ENCODE data around the gene C15orf39.

C15orf39 gene

GRCh38 chr15:75232252-75232813, 30.7 kb downstream of the C15orf39 start:
- no peak for DNase-seq (ENCODE audit: extremely low spot score)
- CTCF ChIA-PET = no interaction called here
- no peak for TF ChIP-seq CTCF (IDR thresholded peaks at IDR 0.05; ENCODE audit: control extremely low read depth, extremely low read depth, low read depth, missing control alignments)
- POLR2A ChIA-PET = no interaction called here

- TF ChIP-seq CTCF (IDR thresholded peaks at IDR 0.05; ENCODE audit: control extremely low read depth, extremely low read depth, low read depth, missing control alignments) = no peak
- ChIA-PET POLR2A (no interaction called here), CTCF (no interaction called here)
- DNase-seq (ENCODE audit: extremely low spot score) = peak; percentile 8
These were observed 31.3 kb downstream of the C15orf39 start for GRCh38 chr15:75232826-75233503.

- TF ChIP-seq CTCF (IDR thresholded peaks at IDR 0.05; ENCODE audit: control extremely low read depth, extremely low read depth, low read depth, missing control alignments) = no peak
- peak; percentile 13 for DNase-seq (ENCODE audit: extremely low spot score)
- ChIA-PET POLR2A (no interaction called here), CTCF (interaction anchor here (1.7 kb wide), 1 partner anchor 10 kb away, joined by 3 read pairs; no protein-coding TSS in a partner anchor)
These were observed 32.0 kb downstream of the C15orf39 start for GRCh38 chr15:75233504-75234190.

- CTCF ChIA-PET = interaction anchor here (1.7 kb wide), 1 partner anchor 10 kb away, joined by 3 read pairs; no protein-coding TSS in a partner anchor
- POLR2A ChIA-PET = no interaction called here
These were observed 32.6 kb downstream of the C15orf39 start for GRCh38 chr15:75234191-75234810.

GRCh38 chr15:75235051-75235673, 33.5 kb downstream of the C15orf39 start:
- POLR2A ChIA-PET = no interaction called here
- no peak for TF ChIP-seq CTCF (IDR thresholded peaks at IDR 0.05; ENCODE audit: control extremely low read depth, extremely low read depth, low read depth, missing control alignments)
- CTCF ChIA-PET = interaction anchor here (0.8 to 1.8 kb wide), 3 partner anchors 9 to 206 kb away, joined by 3 to 6 read pairs (median 3); no protein-coding TSS in a partner anchor
- peak; percentile 18 for DNase-seq (ENCODE audit: extremely low spot score)

More at GRCh38 chr15:75234191-75234810, 32.6 kb downstream of the C15orf39 start:
- TF ChIP-seq CTCF (IDR thresholded peaks at IDR 0.05; ENCODE audit: control extremely low read depth, extremely low read depth, low read depth, missing control alignments) = no peak
- peak; percentile 12 for DNase-seq (ENCODE audit: extremely low spot score)

Data from GM10248 (cell line).